Activated CD4-positive, alpha-beta T cell treated with anti-CD3 and anti-CD28 coated beads, Interleukin-2, amount 50 U/mL, for 4 hours (primary cell): ENCODE results near the gene SUPT16H.
"Not testable (repeated sequence)": the region's sequence is repeated elsewhere in the genome, so short reads cannot be mapped to it uniquely, and the experiment has no call there.

ENCODE experiments used
- DNase-seq, 2 experiments: peaks; one replicate each; pipeline ENCODE4 v3.0.0-alpha.2; 2020

The SUPT16H gene

DNA sequence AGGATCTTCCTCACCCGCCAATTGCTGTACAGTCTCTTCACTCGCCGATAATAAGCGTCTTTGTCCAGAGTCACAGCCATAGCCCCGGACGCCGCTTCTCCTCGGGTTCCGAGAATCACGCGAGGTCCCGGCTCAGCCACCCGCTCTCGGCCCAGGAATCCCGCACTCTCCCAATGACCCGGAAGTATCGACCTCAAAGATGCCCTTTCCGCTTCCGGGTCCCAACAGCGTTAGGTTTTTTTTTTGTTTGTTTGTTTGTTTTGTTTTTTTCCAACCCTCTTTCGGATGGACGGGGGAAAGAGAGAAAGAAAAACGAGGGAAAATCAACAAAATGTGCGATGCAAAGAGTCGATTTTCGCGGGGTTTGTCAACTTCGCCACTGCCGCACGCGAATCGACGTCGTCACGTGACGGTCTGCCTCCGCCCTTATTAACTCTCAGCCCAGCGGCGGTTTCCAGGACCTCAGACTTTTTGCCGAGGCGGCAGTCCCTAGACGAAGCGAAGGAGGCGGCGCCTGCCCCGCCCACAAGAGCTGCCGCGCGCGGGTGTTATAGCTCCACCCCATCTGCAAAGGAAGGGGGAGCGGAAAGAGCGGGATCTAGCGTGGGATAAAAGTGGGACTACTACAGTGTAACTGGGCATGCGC, at the start of gene SUPT16H:
Gene SUPT16H, minus strand, starts transcription at position 172 of the 646 bp plus-strand sequence. Its CDS starts 92 bp downstream, at position 80.
- peak; percentile 93 to 94 for DNase-seq

DNA sequence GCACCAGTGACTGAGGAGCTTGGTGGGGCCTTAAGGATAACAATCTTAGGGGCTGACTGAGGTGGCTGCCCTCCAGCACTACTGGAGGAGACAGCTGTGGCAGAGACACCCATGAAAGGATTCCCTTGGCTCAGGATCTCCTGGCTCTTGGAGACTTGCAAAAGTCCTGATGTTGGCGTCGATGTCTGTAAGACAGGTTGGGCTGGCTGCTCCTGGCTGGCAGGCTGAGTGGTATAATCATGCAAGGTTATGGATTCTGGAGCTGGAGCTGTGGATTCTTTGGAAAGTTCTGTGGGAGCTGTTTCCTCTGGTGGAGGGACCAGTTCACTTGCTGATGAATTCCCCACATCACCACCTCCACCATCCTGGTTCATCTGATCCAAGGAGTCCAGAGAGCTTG, 47.3 kb upstream of the SUPT16H start:
- DNase-seq: no peak

DNA sequence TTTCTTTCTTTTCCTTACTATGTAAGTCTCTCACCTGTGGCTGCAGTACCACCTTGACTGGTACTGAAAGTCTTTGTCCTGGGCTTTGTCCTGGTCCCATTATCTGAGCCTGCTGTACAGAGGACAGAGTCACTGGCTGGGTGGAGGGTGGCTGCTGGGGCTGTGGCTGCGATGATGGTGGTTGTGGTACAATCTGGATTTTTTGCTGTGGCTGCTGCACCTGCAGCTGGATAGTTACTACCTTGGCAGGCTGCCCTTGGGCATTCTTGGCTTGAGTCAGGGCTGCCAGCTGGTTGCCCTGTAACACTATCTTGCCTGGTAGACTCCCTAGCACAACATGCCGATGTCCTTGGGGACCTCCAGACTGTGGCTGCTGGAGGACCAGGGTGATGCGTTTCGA, 45.1 kb upstream of the SUPT16H start:
- no peak for DNase-seq

DNA sequence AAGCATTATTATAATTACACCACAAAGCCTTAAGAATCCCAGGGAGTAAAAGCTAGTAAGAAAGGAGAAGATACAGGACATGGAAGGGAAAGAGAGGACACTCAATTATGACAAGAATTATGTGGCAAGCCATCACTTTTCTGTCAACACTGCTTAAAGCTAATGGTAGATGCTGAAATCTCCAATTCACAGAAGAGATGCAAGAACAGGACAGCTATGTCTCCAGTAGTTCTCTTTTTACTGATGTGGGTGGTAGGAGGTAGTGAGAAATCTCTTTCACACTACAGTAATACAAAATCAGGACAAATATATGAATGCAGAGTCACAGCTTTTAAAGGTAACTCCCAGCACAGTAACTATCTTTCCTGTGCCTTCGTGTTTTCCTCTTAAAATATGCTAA, 42.9 kb upstream of the SUPT16H start:
- DNase-seq: no peak

DNA sequence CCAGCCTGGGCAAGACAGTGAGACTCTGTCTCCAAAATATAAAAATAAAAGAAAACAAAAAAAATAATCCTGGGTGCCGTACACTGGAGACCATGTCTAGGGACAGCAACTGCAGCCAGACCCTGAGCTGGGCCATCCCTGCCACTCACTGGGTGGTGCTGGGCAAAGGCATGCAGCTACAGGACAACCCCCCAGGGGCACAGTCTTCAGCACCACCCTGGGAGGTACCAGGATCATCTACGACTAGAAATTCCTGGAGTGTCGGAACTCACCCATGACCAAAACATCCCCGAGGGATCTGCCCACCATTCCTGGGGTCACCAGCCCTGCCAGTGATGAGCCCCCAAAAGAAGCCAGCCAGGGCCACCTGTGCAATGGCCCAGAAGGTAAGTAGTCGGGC, 35.7 kb upstream of the SUPT16H start:
- no peak for DNase-seq

DNA sequence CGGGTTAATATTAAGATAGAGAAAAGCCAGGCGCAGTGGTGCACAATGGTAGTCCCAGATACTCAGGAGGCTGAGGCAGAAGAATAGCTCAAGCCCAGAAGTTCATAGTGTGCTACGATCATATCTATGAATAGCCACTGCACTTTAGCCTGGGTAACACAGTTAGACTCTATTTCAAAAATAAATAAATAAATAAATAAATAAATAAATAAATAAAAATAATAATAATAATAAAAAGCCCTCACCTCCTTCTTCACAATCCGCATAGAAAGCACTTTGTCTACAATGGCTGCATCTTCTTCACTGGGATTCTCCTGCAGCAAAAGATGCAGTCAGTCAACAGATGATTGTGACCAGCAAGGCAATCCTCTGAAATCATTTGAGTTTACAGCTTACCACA, 31.5 kb upstream of the SUPT16H start:
- DNase-seq: no peak

DNA sequence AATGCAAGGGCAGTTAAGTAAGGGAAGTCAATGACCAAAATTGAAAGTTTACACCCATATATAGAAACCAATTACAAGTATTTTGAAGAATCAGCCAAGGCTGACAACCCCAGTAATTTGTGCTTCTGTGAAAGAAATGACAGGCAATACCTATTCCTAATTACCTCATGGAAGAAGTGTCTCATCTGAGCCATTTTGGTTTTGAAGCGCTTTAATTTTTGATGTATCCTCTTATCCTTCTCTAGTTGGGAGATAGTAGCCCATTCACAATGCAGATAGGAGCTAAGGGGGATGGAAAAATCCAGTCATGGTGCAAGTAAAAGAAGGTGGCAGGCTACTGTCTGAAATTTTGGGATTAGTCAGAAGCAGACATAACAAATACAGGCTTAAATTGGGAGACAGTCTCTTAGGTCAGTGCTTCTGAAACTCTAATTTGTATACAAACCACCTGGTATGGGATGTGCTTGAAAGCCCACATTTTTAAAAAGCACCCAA, 30.4 kb upstream of the SUPT16H start:
- DNase-seq: no peak

DNA sequence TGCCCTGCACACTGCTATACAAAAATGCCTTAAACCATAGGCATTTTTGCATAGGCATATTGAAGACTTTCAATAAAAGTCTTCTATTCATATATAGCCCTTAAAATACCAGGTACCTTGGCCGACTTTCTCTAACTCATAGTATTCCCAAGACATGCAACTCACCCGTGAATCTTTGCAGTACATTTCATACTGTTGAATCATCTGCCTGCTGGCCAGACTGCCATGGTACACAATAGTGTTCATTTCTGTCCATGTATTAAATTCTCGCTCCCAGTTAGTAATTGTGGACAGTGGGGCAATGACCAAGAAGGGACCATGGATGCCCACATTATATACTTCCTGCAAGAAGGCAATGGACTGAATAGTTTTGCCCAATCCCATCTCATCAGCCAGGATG, 24.3 kb upstream of the SUPT16H start:
- DNase-seq: no peak

DNA sequence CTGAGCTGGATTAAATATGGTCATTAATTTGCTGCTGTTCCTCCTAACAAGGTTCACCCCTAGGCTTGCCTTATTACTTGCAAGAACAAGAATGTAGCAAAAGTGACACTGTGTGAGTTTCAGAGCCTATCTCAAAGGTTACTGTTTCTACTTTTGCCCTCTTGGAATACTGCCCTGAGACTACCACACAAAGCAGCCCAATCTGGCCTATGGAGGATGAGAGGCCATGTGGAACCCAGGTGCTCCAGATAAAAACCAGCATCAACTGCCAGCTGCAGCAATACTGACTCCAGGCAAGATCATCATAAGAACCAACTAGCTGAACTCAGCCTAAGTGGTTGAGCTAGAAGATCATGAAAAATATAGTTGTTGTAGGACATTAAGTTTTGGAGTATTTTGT, 22.4 kb upstream of the SUPT16H start:
- DNase-seq: no peak

DNA sequence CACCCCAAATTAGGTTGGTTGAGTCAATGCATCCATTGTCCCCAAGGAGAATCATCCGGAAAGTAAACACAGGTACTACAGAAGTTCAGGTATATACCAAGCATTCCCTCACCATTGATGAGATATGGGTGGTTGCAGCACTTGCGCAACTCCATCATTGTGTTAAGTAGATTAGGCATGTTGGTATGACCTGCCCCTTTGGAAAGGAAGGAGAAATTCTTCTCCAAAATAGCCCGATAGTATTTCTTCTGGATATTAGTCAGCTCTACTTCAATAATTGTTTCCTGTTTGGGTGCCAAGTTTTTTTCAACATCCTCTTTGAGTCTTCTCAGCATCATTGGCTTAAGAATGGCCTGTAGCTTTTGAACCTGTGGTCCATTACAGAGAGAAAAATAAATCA, 21.3 kb upstream of the SUPT16H start:
- no peak for DNase-seq

DNA sequence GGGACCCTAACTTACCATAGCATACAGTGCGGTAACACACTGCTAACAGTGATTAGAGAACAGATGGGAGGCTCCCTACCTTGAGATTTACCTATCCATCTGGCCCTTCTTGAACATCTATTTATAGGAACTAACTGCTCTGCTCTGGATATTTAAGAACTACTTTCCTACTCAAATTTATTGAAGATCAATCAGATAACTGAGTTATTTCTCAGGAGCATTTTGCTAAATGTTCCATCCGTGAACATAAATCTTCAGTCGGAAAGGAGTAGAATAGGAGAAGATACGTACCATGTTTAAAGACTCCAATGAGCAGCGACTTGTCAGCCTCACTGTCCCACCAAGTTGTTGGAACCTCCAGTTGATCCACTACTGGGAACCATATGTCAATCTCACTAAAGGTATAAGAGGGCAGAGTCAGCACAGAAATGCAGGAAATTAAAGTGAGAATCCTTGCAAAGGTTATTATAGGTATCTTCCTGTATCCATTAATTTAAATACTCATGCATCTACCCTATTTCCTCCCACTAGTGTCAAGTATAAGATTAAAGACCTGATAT, 15.6 kb upstream of the SUPT16H start:
- DNase-seq: no peak

DNA sequence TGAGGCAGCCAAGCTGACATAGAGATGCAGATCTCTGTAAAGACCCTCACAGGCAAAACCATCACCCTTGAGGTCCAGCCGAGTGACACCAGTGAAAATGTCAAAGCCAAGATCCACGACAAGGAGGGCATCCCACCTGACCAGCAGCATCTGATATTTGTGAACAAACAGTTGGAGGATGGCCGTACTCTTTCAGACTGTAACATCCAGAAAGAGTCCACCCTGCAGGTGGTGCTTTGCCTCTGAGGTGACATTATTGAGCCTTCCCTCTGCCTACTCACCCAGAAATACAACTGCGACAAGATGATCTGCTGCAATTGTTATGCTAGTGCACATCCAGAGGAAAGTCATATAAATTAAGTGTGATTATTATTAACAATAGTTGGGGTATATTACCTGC, 15.1 kb upstream of the SUPT16H start:
- DNase-seq: no peak

DNA sequence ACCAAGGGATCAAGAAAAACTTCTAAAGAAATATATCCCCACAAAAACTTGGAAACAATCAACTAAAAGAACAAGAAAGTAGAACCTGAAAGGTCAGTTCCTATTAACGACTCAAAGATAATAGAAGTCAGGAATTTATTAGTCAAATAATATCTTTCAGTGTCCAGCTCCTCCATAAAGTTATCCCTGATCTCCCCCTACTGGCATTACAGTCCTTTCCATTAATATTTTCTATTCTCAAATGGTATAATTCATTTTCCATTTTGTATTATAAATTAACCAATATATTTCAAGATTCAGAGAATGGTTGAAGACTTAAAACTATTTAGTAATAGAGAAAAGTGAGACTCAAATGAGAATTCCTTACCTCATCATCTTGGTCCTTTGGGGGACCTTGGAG, 11.6 kb upstream of the SUPT16H start:
- no peak for DNase-seq

DNA sequence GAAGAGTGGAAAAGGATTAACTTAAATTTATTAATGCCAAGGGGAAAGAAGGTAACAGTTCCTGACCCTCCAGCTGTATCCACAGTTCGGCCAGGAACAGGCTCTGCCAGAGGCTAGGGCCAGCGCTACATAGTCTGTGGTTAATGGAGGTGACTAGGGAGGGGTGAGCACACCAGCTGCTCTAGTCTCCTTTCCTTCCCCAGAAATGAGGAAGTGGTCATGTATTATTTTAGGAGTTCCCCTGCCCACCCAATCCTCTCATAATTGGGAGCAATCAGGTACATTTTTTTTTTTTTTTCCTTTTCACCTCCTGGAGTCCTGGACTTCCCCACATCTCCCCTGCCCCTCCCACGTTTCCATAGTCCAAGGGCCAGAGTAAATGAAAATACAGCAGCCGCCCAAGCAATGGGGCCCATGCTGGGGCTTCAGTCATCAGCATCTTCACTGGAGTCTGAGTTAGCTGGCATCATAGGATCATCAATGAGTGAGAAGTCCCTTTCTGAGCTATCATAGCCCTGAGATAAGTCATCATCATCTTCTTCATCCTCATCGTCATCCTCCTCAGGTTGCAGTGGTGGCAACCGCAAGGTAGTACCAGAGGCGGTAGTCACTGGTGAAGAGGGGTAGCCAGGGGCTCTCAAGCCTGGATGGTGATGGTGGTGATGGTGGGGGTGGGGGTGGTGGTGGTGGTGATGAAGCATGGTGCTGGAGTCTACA, 1.5 kb upstream of the SUPT16H start:
- DNase-seq: no peak

DNA sequence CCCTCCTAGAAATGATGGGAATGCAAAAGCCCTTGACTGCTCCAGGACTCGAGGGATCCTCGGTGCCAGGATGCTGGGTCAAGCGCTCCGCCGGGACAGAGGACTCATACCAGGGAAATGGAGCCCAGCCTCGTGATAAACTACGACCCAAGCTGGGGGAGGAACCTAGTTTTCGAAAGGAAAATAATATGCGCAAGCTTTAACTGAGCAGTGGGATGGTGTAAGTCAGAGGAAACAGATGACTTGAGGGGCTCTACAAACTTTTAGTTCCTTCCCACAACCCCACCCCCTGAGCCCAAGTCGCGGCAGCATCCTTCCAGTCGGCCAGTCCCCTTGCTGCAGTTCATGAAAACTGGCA, 654 bp upstream of the SUPT16H start:
- DNase-seq: no peak

DNA sequence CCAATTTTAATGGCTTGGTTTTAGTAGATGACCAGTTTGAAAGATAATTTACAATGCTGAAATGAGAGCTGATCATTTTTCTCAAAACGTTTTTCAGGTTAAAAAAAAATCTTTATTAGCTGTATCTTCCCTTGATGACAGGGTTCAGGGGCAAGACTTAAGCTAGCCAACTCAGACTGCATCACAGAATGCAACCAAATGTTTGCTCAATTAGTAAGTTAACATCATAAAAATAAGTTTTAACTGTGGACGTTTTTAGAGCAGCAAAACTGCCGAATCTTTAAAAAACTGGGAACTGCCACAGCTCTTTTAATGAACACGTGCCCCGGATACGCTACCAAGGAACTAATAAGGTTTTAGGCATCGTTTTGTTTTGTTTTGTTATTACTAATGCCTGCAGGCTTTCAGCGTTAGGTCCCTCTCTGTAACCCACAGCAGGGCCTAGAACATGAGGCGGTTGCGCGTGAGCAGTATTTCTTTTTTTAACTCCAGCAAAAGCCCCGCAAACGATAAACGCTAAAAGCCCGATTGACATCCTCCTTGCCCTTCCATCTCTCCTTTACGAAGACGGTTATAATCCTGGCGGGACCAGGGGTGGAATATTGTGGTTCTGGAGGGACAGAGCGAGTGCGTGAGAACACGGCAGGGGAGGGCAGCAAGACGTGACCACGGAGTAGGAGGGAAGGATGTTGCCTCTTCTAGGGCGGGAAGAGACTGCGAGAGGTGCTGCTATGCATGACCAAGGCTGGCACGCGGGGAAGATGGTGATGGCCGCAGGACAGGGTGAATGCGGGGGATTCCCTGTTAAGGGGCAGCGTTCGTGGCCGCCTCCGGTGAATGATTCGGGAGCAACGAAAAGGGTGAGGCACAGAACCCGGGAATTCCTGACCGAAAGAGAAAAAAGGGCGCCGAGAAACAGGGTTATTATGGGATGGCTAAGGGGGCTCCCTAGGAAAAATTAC, 652 bp downstream of the SUPT16H start:
- peak; percentile 32 to 35 for DNase-seq

DNA sequence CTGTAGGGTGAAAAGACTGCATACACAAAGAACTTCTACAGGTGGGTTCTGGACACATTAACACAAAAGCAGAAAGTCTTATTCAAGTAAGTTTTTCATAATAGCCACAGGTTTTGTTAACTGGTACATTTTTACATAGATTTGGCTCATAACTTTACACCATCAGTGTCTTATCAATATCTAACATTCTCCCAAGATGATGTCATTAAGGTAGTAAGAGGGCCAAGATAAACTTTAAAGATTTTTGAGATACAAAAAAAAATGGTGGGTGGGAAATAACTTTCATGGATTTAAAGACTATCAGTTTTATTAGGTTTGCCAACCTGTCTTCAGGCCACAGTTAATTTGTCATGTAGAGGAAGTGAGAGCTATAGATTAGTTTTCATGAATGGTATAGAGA, 1.7 kb downstream of the SUPT16H start:
- no peak for DNase-seq

DNA sequence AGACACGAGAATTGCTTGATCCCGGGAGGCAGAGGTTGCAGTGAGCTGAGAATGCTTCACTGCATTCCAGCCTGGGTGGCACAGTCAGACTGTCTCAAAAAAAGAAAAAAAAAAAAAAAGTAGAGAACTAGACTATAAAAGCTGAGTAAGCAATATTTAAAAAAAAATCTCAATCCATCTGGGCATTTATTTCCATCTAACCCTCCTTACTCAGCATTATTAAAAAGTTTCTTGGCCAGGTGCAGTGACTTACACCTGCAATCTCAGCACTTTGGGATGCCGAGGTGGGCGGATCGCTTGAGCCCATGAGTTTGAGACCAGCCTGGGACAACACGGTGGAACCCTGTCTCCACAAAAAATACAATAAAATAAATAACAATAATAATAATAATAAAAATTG, 4.5 kb downstream of the SUPT16H start:
- DNase-seq: no peak

DNA sequence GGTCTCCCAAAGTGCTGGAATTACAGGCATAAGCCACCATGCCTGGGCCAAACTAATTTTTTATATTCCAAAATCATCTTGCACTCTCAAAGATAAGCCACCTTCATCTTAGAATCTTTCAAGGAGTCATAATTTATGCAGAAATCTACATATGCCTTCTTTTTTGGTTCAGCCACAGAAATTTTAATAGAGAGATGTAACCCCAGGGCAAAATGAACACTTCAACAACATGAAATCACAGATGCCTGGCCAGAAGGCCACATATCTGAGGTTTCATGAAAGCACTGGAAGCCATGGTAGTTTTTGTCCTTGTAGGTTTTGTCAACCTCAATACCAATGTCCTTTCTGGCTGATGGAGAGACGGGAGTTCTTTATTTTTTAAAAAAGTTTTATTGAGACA, 9.8 kb downstream of the SUPT16H start:
- DNase-seq: no peak

DNA sequence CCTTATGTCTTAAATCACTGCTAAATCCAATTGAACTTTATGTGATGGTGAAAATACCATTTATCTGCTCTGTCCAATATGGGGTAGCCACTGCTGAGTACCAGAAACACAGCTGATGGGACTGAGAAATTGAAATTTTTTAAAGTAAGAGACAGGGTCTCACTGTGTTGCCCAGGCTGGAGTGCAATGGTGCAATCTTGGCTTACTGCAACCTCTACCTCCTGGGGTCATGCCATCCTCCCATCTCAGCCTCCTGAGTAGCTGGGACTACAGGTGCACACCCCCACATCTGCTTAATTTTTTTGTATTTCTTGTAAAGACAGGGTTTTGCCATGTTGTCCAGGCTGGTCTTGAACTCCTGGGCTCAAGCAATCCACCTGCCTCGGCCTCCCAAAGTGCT, 11.0 kb downstream of the SUPT16H start:
- DNase-seq: not testable (repeated sequence)

DNA sequence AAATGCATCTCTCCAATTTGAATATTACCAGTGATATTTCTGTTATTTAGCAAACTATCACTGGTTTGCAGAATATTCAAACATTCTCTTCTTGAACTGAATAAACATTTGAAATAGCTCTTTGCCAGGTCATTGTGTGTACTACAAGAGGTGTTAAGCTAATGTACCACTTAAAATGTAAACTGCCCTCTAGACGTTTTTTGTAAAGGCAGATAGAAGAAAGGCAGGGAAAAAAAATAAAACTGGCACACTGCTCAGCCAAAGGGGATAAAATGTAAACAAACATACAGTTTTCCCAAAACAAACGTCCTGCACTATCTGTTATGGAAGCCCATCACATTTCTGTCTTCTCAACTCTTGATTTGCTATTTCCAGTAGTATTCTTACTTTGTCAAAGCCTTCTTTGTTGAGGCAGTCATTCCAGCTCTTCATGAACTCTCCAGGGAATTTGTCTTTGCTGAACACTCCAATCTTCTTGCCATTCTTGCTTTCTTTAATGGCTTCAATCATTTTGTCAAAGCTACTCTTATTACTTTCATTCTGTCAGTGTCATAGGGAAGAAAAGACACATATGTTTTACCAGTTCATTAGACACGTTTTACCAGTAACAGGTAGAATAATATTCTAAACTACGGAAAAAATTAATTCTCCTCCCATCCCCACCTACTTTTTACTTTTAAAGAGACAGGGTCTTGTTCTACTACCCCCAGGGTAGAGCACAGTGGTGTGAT, 13.7 kb downstream of the SUPT16H start:
- no peak for DNase-seq

DNA sequence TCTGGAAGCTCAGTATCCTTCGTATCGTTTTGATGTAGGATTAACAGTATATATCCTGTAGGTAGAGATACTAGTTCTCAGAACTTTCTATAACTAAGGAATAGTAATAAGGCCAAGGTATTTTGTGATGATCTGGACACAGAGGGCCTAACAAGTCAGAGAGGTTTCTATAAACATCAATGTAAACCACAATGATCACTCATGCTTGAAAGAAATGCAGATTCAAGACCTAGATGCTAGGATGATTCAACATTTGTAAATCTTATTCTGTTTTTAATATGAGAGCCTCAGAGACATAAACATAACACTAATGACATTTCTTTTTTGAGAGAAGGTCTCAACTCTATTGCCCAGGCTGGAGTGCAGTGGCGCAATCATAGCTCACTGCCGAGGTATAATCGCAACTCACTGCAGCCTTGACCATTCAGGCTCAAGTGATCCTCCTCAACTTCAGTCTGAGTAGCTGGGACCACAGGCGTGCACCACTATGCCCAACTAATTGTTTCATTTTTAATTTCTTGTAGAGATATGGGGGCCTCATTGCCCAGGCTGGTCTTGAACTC, 16.2 kb downstream of the SUPT16H start:
- no peak for DNase-seq
